GM12878 (cell line): ENCODE results near the gene TIMM22. TPM values are rescaled to one million over a fixed set of nuclear protein-coding genes. Genes with fewer than 3 reads are reported as not detected.

ENCODE experiments used
- ATAC-seq: fragments of 200-7000 bp; cut with Tn5 transposase; 3 replicates; pipeline ENCODE4 v1.9.1; 2020; ENCODE audit warnings: mild to moderate bottlenecking, moderate library complexity
- BruUV-seq: library from RNA; stranded (reverse); fragments of 400-500 nt; replicated peaks from 2 replicates; lab custom pipeline; 2021; lab: Mats Ljungman, UMichigan
- CTCF ChIA-PET: fragments of 300-600 bp; sonication (Branson Sonifier 250); formaldehyde crosslinking; extraction: SDS; loops from one replicate; lab custom pipeline; 2021; ENCODE audit warnings: inconsistent platforms; lab: Yijun Ruan, JAX
- POLR2A ChIA-PET: fragments of 350-600 bp; formaldehyde crosslinking; extraction: SDS; loops from one replicate; lab custom pipeline; 2021; ENCODE audit warnings: inconsistent platforms; lab: Charles Lee
- RAD21 ChIA-PET: fragments of 300-600 bp; sonication (Branson Sonifier 250); formaldehyde crosslinking; loops from one replicate; lab custom pipeline; 2023; ENCODE audit warnings: antibody characterized with exemption; ENCODE audit not compliant: unreplicated experiment; lab: Charles Lee
- SMC1A ChIA-PET: fragments of 300-600 bp; sonication (Branson Sonifier 250); formaldehyde crosslinking; loops from one replicate; lab custom pipeline; 2023; ENCODE audit not compliant: unreplicated experiment, uncharacterized antibody; lab: Charles Lee
- DNase-seq: peaks from one replicate; pipeline ENCODE4 v3.0.0-alpha.2; 2011; ENCODE audit warnings: low read depth, low spot score
- FAIRE-seq: peaks from 3 replicates; lab custom pipeline; 2011; peaks lifted over from hg19 to GRCh38; lab: Jason Lieb, UNC
- H2AFZ ChIP-seq: 2 replicates; pipeline ENCODE4 v1.6.0; 2011; ENCODE audit warnings: low read depth, low read length, control low read depth; ENCODE audit not compliant: control insufficient read depth
- H3K27ac ChIP-seq: 2 replicates; pipeline ENCODE4 v1.5.1; 2011; ENCODE audit warnings: control low read depth; ENCODE audit not compliant: control insufficient read depth, insufficient read depth
- H3K27me3 ChIP-seq, 2 experiments: replicated peaks in 1 of 2; 2 replicates each; pipeline versions ENCODE4 v1.6.0 to v1.6.1; 2011; ENCODE audit warnings: low read length in 1 of 2; ENCODE audit not compliant: control insufficient read depth in 2 of 2, insufficient read depth in 2 of 2
- H3K36me3 ChIP-seq, 2 experiments: 2 replicates each; pipeline ENCODE4 v1.5.1; 2011; ENCODE audit warnings: low read length in 1 of 2; ENCODE audit not compliant: control insufficient read depth in 2 of 2, insufficient read depth in 2 of 2
- H3K4me1 ChIP-seq: 2 replicates; pipeline ENCODE4 v1.6.1; 2011; ENCODE audit warnings: mild to moderate bottlenecking, low read length, moderate library complexity, mixed read lengths; ENCODE audit not compliant: control insufficient read depth, insufficient read depth
- H3K4me2 ChIP-seq: 2 replicates; pipeline ENCODE4 v1.6.0; 2011; ENCODE audit warnings: control low read depth; ENCODE audit not compliant: control insufficient read depth, insufficient read depth
- H3K4me3 ChIP-seq: fragments of 200-600 bp; sonication (generic); 2 replicates; pipeline ENCODE4 v1.5.1; 2016
- H3K79me2 ChIP-seq: 2 replicates; pipeline ENCODE4 v1.6.0; 2011; ENCODE audit warnings: low read length; ENCODE audit not compliant: control insufficient read depth, insufficient read depth
- H3K9ac ChIP-seq: 2 replicates; pipeline ENCODE4 v1.8.0; 2011; ENCODE audit warnings: low read length, control low read depth, mixed read lengths; ENCODE audit not compliant: control insufficient read depth, insufficient read depth
- H3K9me3 ChIP-seq: replicated peaks from 3 replicates; pipeline ENCODE4 v1.5.1; 2011; ENCODE audit warnings: mild to moderate bottlenecking, low read length; ENCODE audit not compliant: control insufficient read depth, insufficient read depth
- H4K20me1 ChIP-seq: 2 replicates; pipeline ENCODE4 v1.6.0; 2011; ENCODE audit not compliant: control insufficient read depth, insufficient read depth
- CHD1 ChIP-seq: IDR thresholded peaks from 2 replicates; pipeline ENCODE4 v1.6.1; 2012; ENCODE audit warnings: low read depth, low read length, improper control_type of control experiment
- CREB1 ChIP-seq: IDR thresholded peaks from 2 replicates; pipeline ENCODE4 v1.6.1; 2012; ENCODE audit warnings: low read depth, mild to moderate bottlenecking, inconsistent platforms
- MYB ChIP-seq: fragments of 150-350 bp; IDR thresholded peaks from 2 replicates; pipeline ENCODE4 v1.6.1; 2014; ENCODE audit warnings: mild to moderate bottlenecking, low read depth, low read length, borderline replicate concordance
- MYC ChIP-seq: IDR thresholded peaks from 2 replicates; pipeline ENCODE4 v1.6.1; 2011; ENCODE audit warnings: mild to moderate bottlenecking, low read length, moderate library complexity, inconsistent platforms; ENCODE audit not compliant: insufficient read depth, insufficient replicate concordance, insufficient read length, severe bottlenecking
- SMC3 ChIP-seq: IDR thresholded peaks from 2 replicates; pipeline ENCODE4 v1.6.1; 2011; ENCODE audit warnings: low read length, improper control_type of control experiment, borderline replicate concordance
- SUZ12 ChIP-seq: fragments of 200-600 bp; sonication (generic); IDR thresholded peaks from one replicate; pipeline ENCODE4 v1.6.1; 2018; ENCODE audit warnings: antibody characterized with exemption, mild to moderate bottlenecking; ENCODE audit not compliant: unreplicated experiment
- WGBS: methylation state at CpG from one replicate; pipeline ENCODE4 v1.1.6; 2016; ENCODE audit warnings: low lambda C conversion rate; ENCODE audit not compliant: insufficient replicate concordance, insufficient coverage; ENCODE audit errors: missing lambda C conversion rate; 5-methylcytosine and 5-hydroxymethylcytosine counted together
- in situ Hi-C: fragments of 300-500 bp; cut with MboI; formaldehyde crosslinking; loops from 9 replicates; pipeline ENCODE4 v1.14.3; 2018; ENCODE audit warnings: mixed read lengths
- intact Hi-C: fragments of 100-400 bp; cut with micrococcal nuclease; formaldehyde crosslinking; loops from one replicate; pipeline ENCODE4 v1.14.2; 2022; ENCODE audit not compliant: unreplicated experiment
- polyA plus RNA-seq, 11 experiments: library from polyadenylated mRNA; depleted of rRNA in 4 of 11; unstranded in 6 of 11; stranded (reverse) in 5 of 11; fragments of >200 nt; fragmentation: Nextera tagmentation in 4 of 11; fragmentation: Illumina TruSeq in 1 of 11; extraction: Ambion mirVana in 4 of 11; extraction: Trizol in 1 of 11; gene quantifications; 1 replicate in 1 of 11; 2 replicates in 10 of 11; pipeline versions ENCODE4 v1.2.1 to v1.2.3, GENCODE V29; 2011 to 2016; ENCODE audit warnings: inconsistent platforms in 2 of 11, missing spikeins in 2 of 11, low read depth in 1 of 11
- total RNA-seq, 4 experiments: library from RNA; depleted of rRNA in 3 of 4; stranded (reverse); fragments of >200 nt in 3 of 4; fragmentation: Illumina TruSeq in 1 of 4; extraction: Trizol in 1 of 4; gene quantifications; 2 replicates each; pipeline versions ENCODE4 v1.2.1 to v1.2.3, GENCODE V29; 2013 to 2021
- TF ChIP-seq, protein P1 (sequence below): fragments of 150-350 bp; IDR thresholded peaks from 2 replicates; pipeline ENCODE4 v1.6.1; 2016; ENCODE audit warnings: low read depth, low read length
- TF ChIP-seq, protein P2 (sequence below): fragments of 450-650 bp; formaldehyde crosslinking; IDR thresholded peaks from 2 replicates; pipeline ENCODE4 v1.5.0; 2022; ENCODE audit warnings: mild to moderate bottlenecking, missing genetic modification characterization
- TF ChIP-seq, protein P3 (sequence below): IDR thresholded peaks from 2 replicates; pipeline ENCODE4 v1.6.1; 2012; ENCODE audit warnings: mild to moderate bottlenecking, low read depth, low read length

TIMM22 gene
- total and polyA plus RNA-seq, 10 of the 15 experiments (the other 5 are each of a cell fraction or from before 2014, with no cell fraction given), result 4.4 to 25.0 (median 10.6) TPM

DNA sequence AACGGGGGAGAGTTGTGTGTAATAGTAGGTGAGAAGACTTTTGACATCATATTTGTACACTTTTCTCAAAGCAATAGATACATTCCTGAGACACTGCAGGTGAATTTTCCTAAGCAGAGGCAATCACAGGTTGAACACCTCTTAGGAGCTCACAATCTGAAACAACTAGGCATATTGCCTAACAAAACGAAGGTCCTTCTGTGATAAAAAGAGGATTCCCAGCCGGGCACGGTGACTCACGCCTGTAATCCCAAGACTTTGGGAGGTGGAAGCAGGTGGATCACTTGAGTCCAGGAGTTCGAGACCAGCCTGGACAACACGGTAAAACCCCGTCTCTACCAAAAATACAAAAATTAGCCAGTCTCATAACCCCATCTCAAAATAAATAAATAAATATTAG is 34.8 kb upstream of the TIMM22 start (continued):
- TF ChIP-seq, protein P1, sequence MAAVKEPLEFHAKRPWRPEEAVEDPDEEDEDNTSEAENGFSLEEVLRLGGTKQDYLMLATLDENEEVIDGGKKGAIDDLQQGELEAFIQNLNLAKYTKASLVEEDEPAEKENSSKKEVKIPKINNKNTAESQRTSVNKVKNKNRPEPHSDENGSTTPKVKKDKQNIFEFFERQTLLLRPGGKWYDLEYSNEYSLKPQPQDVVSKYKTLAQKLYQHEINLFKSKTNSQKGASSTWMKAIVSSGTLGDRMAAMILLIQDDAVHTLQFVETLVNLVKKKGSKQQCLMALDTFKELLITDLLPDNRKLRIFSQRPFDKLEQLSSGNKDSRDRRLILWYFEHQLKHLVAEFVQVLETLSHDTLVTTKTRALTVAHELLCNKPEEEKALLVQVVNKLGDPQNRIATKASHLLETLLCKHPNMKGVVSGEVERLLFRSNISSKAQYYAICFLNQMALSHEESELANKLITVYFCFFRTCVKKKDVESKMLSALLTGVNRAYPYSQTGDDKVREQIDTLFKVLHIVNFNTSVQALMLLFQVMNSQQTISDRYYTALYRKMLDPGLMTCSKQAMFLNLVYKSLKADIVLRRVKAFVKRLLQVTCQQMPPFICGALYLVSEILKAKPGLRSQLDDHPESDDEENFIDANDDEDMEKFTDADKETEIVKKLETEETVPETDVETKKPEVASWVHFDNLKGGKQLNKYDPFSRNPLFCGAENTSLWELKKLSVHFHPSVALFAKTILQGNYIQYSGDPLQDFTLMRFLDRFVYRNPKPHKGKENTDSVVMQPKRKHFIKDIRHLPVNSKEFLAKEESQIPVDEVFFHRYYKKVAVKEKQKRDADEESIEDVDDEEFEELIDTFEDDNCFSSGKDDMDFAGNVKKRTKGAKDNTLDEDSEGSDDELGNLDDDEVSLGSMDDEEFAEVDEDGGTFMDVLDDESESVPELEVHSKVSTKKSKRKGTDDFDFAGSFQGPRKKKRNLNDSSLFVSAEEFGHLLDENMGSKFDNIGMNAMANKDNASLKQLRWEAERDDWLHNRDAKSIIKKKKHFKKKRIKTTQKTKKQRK, result no peak
- no peak for TF ChIP-seq CHD1
- no peak for TF ChIP-seq MYB
- TF ChIP-seq SUZ12, result no peak
- no peak for TF ChIP-seq MYC
- no peak for TF ChIP-seq SMC3
- TF ChIP-seq, all 136 proteins: peak for 0

DNA sequence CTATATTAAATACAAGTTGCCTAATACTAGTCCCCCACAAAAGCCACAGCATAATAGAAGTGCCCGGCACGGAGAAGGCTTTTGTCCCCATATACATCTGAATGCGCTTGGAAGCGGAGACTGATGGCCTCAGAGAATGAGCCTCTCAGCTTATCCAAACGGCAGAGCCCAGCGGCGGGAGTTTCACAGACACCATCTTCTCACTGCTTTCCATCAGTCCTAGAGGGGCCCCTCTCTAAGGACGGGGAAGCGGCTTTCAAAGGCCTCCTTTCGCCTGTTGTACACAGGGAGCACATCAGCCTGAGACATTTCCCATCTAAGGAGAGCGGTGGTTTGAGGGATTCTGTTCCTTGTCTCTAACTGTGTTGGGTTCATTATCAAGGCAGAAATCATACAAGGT is 34.3 kb upstream of the TIMM22 start:
- FAIRE-seq, result no peak
- SMC1A ChIA-PET, result no interaction called here
- TF ChIP-seq CREB1, result no peak
- TF ChIP-seq, protein P2, sequence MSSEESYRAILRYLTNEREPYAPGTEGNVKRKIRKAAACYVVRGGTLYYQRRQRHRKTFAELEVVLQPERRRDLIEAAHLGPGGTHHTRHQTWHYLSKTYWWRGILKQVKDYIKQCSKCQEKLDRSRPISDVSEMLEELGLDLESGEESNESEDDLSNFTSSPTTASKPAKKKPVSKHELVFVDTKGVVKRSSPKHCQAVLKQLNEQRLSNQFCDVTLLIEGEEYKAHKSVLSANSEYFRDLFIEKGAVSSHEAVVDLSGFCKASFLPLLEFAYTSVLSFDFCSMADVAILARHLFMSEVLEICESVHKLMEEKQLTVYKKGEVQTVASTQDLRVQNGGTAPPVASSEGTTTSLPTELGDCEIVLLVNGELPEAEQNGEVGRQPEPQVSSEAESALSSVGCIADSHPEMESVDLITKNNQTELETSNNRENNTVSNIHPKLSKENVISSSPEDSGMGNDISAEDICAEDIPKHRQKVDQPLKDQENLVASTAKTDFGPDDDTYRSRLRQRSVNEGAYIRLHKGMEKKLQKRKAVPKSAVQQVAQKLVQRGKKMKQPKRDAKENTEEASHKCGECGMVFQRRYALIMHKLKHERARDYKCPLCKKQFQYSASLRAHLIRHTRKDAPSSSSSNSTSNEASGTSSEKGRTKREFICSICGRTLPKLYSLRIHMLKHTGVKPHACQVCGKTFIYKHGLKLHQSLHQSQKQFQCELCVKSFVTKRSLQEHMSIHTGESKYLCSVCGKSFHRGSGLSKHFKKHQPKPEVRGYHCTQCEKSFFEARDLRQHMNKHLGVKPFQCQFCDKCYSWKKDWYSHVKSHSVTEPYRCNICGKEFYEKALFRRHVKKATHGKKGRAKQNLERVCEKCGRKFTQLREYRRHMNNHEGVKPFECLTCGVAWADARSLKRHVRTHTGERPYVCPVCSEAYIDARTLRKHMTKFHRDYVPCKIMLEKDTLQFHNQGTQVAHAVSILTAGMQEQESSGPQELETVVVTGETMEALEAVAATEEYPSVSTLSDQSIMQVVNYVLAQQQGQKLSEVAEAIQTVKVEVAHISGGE, result no peak
- TF ChIP-seq, protein P3, sequence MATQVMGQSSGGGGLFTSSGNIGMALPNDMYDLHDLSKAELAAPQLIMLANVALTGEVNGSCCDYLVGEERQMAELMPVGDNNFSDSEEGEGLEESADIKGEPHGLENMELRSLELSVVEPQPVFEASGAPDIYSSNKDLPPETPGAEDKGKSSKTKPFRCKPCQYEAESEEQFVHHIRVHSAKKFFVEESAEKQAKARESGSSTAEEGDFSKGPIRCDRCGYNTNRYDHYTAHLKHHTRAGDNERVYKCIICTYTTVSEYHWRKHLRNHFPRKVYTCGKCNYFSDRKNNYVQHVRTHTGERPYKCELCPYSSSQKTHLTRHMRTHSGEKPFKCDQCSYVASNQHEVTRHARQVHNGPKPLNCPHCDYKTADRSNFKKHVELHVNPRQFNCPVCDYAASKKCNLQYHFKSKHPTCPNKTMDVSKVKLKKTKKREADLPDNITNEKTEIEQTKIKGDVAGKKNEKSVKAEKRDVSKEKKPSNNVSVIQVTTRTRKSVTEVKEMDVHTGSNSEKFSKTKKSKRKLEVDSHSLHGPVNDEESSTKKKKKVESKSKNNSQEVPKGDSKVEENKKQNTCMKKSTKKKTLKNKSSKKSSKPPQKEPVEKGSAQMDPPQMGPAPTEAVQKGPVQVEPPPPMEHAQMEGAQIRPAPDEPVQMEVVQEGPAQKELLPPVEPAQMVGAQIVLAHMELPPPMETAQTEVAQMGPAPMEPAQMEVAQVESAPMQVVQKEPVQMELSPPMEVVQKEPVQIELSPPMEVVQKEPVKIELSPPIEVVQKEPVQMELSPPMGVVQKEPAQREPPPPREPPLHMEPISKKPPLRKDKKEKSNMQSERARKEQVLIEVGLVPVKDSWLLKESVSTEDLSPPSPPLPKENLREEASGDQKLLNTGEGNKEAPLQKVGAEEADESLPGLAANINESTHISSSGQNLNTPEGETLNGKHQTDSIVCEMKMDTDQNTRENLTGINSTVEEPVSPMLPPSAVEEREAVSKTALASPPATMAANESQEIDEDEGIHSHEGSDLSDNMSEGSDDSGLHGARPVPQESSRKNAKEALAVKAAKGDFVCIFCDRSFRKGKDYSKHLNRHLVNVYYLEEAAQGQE, result no peak

More for the DNA sequence above, 34.3 kb upstream of the TIMM22 start:
- intact Hi-C loops, result no loop called here
- Histone ChIP-seq H3K9me3 (no peaks in the 10 kb centered on the region), H3K4me1 (no peaks in the 10 kb centered on the region), H3K4me2 (no peak overlapping the region), H2AFZ (no peak overlapping the region), H3K27ac (no peak overlapping the region), H3K79me2 (no peaks in the 10 kb centered on the region), H3K9ac (no peak overlapping the region), H4K20me1 (no peaks in the 10 kb centered on the region), H3K27me3 (no peaks in the 10 kb centered on the region), H3K36me3 (no peaks in the 10 kb centered on the region), H3K4me3 (no peak overlapping the region)
- CTCF ChIA-PET, result no interaction called here
- BruUV-seq, result no TSS peak
- 56% methylated on average over 11 of the region's 11 CpGs for WGBS
- in situ Hi-C loops, result no loop called here
- RAD21 ChIA-PET, result no interaction called here
- no peak for ATAC-seq
- POLR2A ChIA-PET, result no interaction called here
- DNase-seq, result no peak
